NK-92 treated with Interleukin-12 subunit alpha and Interleukin-12 subunit beta, amount 100 ng/mL, for 24 hours (cell line): ENCODE data around the gene NEU2.

ENCODE experiments used
- DNase-seq: peaks from one replicate; lab custom pipeline; 2025; lab: John Stamatoyannopoulos, UW

NEU2 gene

DNA sequence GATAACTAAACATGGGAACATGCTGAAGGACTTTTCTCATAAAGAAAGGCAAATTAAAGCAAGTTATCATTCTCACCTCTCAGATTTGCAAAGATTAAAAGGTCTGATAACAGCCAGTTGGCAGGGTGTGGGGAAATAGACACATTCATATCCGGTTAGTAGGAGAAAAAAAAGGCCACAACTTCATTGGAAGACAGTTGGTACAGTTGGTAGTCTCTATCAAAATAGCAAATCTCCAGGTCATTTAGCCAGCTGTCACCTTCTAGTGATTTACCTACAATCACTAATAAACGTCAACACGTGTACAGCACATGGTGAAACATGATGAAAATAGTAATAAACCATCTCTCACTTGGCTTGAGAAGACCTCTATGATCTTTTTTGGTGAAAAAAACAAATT lies 44.3 kb downstream of the NEU2 start:
- no peak for DNase-seq

DNA sequence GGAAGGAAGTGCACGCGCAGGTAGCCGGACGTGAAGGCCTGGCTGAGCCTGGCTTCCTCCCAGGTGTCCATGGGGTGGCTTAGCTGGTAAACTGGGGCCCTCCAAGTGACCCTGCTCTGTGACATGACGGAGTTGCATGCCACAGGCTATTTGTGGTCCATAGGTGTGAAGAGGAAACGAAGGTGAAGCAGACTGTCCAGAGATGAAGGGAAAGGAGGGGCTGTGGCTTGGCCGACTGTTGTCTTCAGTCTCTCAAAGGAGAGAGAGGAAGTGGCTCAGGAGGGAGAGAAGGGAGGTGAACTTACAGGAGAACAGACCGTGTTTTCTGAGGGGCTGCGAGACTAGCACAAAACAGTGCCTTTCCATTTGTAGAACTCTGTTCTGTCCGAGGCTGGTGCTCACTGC lies 47.0 kb downstream of the NEU2 start:
- no peak for DNase-seq

DNA sequence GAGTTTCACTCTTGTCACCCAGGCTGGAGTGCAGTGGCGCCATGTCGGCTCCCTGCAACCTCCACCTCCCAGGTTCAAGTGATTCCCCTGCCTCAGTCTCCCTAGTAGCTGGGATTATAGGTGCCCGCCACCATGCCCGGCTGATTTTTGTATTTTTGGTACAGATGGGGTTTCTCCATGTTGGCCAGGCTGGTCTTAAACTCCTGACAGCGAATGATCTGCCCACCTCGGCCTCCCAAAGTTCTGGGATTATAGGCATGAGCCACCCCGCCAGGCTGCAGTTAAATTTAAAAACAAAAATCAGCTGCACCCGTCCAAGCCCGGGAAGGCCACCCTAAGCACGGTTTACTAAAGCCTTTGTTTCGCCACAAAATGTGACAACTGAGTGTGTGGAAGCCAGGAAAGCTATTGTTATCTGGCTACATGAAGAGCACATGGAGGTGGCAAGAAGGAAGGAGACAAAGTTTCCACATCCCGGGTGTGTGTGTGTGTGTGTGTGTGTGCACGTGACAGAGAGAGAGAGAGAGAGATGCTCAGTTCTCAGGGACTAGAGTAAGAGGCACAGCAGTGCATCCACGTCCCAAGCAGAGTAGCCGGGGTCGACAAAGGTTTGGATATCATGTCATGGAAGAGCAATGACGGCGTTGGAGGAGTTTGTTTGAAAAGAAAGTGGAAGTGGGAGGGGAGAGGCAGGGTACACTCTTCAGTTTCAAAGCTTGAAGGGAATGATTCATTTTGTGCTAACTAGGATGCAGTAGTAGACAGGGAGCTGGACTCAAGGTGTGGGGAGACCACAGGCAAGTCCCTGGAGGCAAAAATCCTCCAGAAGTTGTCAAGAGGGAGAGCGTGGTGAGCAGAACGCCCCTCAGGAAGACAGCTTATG lies 47.7 kb downstream of the NEU2 start:
- no peak for DNase-seq

DNA sequence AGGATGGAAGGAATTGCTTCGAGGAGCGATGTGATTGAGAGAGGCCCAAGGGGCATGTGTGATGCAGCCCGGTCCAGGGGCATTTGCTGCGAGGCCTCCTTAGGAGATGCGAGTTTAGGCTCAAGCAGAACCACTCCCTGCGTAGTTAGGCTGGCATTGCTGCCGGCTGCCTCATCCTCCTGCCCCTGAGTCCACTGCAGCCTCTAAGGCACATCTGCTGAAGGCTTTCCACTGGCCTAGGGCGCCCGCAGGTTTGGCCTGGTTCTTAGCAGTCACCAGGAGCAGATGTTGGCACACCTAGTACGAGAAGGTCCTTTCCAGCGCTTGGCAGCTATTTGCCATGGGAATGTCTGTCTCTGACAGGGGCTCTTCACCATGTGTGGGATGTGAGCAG lies 48.4 kb downstream of the NEU2 start:
- DNase-seq: no peak

DNA sequence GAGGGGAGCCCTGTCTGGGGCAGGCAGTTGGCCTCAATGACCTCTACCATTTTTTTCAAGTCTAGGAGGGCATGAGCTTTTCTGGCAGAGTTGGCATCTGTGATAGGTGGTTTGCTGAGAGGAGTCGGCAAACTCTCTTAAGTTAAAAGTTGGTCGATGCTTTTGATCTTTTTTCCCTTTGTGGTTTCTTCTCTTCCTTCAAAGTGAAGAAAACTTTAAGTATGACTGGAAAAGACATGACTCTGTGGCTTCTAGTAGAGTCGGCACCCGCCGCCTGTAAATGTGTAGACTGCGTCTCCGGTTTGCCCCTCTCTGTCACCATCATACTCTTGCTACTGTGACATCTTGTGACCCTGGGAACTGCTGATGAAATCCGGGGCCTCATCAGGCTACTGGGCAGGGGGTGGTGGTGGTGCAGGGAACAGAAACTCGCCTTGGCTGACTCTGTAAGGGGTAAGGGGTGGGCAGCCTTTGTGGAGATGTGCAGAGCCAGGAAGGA lies 48.8 kb downstream of the NEU2 start:
- DNase-seq: no peak

DNA sequence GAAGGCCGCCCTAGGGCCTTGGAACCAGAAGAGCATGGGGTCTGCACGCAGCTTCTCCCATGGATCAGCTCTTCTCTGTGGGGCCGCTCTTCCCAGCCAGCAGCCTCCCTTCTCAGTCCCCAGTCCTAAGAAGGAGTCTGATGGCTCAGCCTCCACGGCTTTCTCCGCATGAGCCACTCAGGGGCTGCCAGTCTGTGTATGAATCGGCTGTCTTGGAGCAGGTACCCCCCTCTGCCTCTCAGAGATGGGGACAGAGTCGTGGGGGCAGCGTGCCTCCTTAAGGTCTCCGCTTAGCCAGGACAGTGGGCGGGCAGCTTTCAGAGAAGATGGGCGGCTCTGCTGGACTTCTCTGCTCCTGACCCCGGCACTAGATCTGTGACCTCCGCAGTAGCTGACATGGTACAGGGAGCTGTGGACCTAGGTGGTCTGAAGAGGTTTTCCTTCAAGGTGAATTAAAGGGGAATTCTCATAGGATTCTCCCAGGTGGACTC lies 49.3 kb downstream of the NEU2 start:
- DNase-seq: no peak

DNA sequence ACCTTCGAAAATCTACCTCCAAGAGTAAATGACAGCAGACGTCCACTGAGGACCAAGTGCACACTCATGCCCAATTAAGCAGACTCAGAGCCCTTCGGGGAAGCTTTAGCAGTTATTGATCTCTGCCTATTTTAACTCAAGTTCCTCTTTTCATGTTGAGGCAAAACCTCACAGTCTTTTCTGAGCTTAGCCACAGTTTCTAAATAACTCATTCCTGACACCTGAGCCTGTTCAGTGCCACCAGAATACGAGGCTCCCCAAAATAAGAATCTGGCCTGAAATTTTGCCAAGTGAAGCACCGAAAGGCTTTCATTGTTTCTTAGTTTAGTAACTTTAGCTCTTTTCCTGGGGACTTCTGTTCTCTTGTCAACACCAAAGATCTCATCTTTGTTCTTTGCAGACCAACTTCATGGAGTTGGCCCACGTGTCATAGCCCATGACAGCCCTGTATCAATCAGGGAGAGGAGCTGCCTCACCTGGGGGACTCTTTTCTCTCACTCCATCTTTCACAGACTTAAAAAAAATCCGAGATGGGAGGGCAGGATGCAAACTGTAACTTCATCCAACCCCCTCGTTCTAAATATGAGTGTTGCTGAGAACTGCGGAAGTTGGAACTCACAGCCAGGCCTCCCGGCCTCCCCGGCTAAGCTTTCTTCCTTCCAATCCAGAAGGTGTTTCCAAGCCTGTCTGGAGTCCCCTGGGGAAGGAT lies 49.9 kb downstream of the NEU2 start:
- DNase-seq: no peak

DNA sequence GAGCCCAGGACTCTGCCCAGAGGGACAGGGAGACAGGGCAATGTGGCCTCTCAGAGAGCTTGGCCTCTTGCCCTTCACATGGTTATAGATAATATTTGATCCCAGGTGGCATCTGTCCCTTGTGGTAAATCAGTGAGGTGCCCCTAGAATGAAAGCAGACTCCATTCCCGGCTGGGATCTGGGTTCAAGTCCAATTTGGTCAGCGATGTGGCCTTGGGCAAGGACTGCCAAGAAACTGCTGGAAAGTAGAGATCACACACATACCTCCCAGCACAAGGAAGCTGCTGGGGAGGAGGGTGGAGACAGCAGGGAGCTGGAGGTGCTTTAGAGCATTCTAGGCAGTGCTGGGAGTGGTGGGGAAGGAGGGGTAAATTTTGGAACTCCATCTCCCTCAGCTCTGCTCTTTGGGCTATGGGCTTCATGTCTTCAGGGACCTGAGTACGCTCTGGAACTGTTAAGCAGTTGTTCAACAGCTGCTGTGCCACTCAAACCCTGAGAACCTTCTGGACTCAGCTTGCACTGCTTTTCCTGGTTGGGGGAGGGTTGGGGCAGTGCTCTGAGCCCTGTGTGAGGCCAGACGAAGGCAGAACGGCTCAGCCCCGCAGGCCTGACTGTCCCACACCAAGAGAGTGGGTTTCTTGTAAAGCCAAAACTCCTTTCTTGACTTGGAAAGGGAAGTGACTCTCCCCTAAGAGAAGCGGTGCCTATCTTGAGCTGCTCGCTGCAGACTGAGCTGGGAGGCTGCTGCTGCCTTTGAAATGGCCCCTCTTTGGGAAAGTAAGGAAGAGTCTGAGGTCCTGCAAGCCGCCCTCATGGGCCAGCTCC lies 50.7 kb downstream of the NEU2 start:
- no peak for DNase-seq

DNA sequence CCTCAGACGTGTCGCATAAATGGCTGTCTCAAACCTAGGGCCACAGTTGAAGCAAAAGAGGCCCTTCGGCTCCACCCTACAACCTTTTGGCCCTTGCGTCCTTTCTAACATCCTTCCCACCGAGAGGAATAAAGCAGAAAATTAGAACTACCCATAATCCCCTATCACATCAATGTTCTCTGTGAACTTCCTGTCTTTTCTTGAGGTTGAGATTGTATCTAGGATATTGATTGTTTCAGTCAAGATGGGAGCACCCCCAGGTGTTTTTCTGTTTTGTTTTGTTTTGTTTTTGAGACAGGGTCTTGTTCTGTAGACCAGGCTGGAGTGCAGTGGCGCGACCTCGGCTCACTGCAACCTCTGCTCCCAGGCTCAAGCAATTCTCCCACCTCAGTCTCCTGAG lies 51.3 kb downstream of the NEU2 start:
- no peak for DNase-seq

DNA sequence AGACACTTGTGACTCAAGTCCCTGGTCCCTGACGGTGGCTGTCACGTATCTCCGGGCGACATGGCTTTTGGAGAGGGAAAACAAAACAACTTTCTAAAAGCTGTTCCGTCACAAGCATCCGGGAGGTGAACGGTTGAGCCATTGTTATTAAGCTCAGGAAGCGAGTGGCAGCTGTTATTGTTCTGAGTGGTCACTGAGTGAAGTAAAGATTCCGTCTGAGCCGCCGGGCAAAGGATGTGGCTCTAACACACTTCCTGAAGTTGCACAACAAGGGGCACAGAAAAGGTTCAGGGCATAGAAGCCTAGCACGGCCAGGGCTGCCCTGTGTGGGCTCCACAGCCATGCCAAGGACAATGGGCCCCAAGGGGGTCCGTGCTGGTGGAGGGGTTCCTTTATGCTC lies 52.0 kb downstream of the NEU2 start:
- no peak for DNase-seq
